NCI-H2171 (cell line): ENCODE results near the gene EPB41L5.
"Not testable (repeated sequence)": the region's sequence is repeated elsewhere in the genome, so short reads cannot be mapped to it uniquely, and the experiment has no call there.

ENCODE experiments used
- DNase-seq: peaks from one replicate; lab custom pipeline; 2025; lab: John Stamatoyannopoulos, UW

The EPB41L5 gene

DNA sequence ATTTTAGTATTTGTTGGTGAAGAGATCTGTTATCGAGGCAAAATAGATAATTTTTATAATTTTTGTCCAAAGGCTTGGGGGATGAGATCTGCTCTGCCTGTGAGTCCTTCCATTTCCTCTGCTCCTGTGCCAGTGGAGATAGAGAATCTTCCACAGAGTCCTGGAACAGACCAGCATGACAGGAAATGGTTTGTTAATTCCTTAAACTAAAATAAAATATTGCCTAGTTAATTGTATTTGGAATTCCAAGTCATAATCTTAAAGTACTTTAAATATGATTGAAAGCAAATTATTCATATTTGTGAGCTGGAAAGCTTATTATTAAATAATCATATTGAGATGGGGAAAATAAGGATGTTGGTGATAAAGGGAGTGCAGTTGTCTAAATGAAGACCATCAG, 87.8 kb downstream of the EPB41L5 start:
- no peak for DNase-seq

DNA sequence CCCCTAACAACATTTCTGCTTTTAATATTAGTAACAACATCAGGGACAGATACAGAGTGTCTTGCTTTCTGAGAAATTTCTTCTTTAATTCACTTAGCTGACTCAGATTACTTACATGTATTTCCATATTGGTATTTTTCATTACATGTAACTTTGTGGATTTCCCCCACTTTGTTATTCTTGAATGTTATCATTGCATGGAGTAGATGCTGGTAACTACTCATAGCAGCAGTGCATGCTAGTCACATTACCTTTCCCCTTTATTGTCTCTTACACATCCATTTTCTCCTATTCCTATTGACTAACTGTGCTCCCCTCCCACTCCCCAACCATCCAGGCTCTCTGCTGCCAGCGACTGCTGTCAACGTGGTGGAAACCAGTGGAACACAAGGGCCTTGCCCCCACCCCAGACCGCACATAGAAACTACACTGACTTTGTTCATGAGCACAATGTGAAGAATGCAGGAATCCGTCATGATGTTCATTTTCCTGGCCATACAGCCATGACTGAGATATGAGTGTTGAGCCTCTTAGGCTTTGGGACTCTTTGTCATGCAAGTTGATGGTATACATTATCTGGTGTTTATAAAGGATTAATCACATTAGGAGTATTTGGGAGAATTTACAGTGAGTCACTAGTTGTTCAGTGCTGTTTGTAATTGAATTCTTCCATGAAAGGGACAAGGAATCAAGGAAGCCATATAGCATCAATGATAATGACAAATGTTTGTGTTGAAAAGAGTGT, 91.0 kb downstream of the EPB41L5 start:
- DNase-seq, result no peak

DNA sequence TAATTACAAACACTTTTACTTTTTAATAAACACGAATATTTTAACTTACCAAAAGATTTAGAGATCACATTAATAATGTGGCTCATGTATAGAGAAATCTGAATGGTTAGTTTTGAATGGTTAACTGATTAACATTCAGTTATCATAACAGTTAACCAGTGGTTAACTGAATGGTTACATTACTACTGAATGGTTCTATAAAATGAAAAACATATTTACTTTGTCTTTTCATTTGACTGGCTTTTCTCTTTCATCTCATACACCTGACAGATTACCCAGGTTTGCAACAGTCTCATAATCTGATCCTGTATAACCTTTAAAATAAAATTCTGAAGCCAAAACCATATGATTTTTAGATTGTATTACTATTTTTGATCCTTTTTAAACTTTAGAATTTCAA, 91.9 kb downstream of the EPB41L5 start:
- DNase-seq, result no peak

DNA sequence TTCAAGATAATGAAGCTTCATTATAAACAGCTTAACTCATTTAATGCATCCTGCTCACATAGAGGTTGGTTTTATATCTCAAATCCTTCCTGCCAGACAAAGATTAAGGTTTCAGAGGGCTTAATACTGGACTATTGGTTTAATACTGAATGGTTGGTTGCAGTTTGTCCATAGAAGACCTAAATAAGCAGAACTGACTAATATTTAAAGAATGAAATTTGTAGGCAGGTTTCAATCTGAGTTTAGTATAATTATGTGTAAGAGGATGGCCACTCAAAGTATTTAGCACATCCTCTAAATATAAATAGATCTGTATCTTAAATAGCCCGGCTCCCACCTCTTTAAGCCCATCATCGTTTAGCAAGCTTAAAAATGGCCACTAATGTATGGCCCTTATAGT, 92.5 kb downstream of the EPB41L5 start:
- DNase-seq, result no peak

DNA sequence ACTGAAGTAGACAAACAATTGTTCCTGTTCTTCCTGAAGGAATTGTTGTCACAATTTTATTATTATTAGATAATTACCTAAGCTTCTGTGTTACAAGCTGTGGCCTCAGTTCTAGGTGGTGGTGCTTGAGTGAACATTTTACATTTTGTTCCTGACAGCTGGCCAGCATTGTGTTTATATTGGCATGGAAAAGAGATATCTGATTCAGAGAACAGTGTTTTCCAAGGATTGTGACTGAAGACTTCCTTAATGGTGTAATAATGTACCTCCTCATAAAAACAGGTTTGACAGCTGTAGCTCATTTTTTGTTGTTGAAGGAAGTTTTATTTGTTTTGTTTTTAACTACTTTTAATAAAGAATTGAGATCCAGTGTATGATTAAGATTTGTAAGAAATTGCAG, 95.2 kb downstream of the EPB41L5 start:
- DNase-seq, result peak; percentile 31

DNA sequence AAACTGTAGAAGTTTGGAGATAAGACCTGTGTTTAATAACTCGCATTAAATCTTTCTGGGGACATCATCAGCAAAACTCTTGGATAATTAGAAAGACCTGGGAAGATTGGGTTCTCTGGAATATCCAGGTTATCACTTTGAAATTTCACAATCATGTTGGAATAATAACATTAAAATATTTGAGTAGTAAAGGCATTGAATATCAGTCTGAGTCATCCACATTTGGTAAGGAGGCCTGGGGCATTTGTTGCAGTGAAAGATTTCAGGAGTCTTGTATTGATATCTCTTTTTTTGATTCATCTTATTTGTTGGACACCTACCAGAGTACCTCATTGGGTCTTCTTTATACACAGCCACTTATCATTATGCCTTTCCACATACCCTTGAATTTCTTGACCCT, 95.9 kb downstream of the EPB41L5 start:
- no peak for DNase-seq

DNA sequence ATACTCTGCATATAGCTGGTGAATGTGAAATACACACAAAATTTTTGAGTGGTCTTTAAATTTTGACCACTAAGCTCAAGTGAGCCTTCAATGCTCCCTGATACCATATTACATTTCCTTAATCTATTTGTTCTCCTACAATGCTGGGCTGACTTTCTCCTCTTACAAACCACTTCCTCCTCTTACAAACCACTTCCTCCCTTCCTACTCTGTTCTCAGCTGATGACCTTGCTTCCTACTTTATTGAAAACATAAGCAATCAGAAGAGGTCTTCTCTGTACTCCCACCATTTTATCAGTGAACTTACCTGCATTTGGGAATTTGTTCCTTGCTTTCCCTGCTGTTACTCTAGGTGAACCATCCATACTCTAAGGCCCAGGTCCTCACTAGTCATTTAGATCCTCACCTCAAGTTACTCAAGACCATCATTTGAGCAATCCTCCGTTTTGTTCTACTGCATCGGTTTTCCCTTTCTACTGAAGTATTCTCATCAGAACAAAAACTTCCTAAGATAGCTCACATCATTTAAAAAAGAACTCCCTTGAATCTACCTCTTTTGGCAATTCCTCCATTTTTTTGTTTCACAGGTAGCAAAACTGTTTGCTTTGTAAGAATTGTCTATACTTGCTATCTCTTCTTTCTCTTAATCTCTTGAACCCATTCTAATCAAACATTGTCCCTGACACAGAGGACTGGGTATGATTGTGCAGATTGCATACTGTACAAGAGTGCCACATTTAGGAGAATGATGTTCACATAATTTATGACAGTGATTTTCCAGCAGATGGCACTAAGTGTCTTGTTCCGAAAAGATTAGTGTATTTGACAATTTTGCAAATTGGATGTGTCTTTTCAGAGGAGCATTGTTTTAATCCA, 96.5 kb downstream of the EPB41L5 start:
- peak; percentile 6 for DNase-seq

DNA sequence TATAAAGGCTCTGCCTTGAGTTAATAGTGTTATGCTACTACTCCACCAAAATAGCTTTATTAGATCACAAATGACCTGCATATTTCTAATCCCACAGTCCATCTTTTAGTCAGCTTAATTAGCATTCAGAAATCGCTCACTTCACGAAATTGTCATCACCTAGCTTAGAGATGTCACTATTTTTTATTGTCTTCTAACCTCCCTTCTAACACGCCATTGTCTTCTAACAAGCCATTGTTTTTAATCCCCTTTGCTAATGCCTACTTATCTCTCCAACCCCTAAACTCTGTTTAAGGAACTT, 97.1 kb downstream of the EPB41L5 start:
- no peak for DNase-seq

DNA sequence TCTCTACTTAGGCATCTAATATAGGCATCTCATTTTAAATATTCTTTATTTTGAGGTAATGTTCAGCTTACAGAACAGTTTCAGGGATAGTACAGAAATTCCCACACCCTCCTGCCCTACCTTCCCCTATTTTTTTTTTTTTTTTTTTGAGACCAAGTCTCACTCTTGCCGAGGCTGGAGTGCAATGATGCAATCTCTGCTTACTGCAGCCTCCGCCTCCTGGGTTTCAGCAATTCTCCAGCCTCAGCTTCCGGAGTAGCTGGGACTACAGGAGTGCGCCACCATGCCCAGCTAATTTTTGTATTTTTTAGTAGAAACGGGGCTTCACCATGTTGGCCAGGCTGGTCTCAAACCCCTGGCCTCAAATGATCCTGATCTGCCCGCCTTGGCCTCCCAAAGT, 97.6 kb downstream of the EPB41L5 start:
- DNase-seq, result no peak

DNA sequence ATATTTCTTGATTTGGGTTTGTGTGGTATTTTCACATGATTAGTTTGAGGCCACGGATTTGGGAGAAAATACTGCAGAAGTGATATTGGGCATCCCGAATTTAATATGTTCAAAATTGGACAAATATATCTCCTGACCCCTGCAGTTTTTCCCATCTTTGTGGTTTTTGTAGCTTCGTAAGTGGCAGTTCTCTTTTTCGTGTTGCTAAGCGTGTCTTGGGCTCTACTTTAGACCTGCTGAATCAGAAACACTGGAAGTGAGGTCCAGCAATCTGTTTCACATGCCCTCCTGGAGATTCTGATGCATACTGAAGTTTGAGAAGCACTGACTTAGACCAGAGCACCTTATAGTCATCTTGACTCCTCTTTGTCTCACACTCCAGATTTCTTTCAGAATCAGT, 98.3 kb downstream of the EPB41L5 start:
- no peak for DNase-seq

DNA sequence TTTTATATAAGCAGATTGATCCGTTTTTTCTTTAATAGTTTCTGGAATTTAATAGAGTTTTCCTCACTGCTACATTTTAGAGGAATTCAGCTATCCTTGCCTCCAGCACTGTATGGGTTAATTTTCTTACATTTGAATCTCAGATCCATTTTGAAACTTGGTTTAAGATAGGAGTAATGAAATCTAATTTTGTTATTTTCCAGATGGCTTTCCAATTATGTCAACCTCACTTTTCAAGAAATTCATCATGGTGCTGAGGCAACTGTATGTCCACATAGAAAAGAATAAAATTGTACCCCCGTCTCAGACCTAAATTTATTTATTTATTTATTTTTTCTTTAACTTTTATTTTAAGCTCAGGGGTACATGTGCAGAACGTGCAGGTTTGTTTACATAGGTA, 105.1 kb downstream of the EPB41L5 start:
- no peak for DNase-seq

DNA sequence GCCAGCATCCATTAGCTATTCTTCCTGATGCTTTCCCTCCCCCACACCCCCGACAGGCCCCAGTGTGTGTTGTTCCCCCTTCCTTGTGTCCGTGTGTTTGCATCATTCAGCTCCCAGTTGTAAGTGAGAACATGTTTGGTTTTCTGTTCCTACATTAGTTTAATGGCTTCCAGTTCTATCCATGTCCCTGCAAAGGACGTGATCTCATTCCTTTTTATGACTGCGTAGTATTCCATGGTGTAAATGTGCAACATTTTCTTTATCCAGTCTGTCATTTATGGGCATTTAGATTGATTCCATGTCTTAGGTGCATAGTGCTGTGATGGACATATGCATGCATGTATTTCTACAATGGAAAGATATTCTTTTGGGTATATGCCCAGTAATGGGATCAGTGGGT, 105.6 kb downstream of the EPB41L5 start:
- DNase-seq, result no peak

DNA sequence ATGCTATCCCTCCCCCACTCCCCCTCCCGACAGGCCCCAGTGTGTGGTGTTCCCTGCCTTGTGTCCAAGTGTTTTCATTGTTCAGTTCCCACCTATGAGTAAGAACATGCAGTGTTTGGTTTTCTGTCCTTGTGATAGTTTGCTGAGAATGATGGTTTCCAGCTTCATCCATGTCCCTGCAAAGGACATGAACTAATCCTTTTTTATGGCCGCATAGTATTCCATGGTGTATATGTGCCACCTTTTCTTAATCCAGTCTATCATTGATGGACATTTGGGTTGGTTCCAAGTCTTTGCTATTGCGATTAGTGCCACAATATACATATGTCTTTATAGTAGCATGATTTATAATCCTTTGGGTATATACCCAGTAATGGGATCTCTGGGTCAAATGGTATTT, 108.5 kb downstream of the EPB41L5 start:
- DNase-seq, result not testable (repeated sequence)

DNA sequence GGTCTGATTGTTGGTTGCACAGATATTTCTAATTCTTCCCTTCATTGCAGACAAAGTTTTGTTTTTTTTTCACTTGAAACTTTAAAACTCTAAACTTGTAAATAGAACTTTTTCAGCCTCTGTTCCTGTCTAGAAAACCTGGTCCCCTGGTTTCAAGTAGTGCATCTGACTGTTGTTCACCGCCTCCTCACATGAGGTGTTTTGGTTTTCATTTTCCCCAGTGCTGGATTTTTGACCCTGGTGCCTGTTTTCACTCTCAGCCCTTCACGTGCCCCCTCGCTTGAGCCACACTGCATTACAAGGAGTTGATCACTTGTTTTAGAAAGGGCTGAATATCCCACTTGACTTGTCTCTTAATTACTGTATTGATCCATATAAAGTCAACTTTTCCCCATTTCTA, 110.2 kb downstream of the EPB41L5 start:
- DNase-seq, result no peak

DNA sequence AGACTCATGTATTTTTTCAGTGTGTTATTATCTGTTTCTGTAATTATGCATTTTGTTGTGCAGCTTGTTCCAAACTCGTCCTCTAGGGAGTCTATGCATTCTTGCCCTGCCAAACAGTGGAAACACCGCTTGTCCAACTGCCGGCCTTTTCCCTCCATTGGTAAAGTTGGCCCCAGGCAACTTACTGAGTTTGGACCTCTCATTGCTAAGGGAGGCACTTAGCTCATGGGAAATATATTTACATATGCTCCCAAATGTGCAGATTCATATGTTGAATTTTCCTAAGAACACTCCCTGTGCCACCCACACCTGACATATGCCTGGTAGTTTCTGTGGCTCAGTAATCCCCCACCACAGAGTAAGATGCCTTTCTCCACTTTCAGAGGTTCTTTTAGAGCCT, 112.3 kb downstream of the EPB41L5 start:
- DNase-seq, result no peak

DNA sequence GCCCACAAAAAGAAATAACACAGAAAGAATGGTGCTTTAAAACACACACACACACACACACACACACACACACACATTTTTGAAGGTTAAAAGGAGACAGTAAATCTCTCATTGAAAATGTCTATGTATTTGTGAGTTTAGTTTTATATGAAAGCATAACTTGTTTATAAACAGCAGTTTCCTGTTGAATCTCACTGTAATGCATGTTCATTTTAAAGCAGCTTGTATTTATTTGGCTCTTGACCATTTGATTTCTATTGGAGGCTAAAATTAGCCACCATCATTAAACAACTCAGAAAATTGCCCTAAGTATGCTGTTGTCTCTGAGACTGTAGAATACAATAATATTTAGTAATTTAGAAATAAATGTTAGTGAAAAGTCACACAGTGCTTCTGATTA, 115.3 kb downstream of the EPB41L5 start:
- DNase-seq, result no peak

DNA sequence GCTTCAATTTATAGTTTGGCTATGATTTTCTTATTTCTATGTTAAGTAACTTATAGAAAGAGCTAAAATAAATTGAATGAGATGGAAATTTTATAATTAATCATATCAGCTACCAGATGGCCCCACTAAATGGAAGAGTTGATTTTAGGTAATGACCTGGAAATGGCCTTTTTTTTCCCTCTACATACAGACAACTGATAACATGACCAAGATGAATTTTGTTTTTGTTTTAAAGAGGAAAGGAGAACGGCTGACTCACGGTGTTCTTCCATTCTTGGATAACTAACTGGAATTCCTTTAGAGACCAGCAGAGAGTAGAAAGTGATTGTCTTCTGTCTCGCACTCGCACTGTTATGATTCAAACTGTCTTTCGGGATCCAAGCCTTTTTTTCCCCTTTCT, 119.3 kb downstream of the EPB41L5 start:
- DNase-seq, result no peak

DNA sequence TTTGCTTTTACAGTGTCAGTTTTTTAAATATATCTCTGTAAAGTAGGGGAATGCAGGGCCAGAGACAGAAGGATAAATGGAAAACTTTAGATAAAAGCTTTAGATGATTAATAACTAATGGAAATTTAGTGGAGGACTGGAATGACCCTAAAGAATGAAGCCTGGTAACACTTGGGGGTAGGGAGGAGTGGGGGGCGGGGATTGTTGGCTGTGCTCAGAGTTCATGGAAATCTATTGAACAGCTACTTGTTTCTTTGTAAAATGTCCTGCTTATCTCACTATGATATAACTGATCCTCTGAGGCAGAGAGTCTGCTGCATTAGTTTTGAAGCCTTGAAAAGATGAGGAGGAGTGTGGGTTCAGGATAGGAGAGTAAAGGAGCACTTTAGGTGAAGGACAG, 119.8 kb downstream of the EPB41L5 start:
- DNase-seq, result no peak

DNA sequence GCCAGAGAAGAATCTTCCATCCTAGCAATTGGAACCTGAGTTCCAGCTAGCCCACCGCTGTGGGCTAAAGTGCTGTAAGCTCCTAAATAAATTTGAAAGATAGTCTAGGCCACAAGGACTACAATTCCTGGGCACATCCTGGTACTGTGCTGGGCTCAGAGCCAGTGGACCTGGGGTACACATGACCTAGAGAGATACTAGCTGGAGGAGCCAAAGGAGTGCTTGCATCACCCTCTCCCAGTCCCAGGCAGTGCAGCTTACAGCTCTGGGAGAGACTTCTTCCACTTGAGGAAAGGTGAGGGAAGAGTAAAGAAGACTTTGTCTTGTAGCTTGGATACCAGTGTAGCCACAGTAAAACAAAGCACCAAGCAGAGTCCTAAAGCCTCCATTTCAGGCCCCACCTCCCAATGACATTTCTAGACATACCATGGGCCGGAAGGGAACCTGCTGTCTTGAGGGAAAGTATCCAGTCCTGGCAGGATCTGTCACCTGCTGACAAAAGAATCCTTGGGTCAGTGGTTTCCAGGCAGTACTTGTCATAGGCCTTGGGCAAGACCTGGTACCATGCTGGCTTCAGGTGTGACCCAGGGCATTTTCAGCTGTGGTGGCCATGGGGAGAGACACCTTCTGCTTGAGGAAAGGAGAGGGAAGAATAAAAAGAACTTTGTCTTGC, 120.8 kb downstream of the EPB41L5 start:
- no peak for DNase-seq

DNA sequence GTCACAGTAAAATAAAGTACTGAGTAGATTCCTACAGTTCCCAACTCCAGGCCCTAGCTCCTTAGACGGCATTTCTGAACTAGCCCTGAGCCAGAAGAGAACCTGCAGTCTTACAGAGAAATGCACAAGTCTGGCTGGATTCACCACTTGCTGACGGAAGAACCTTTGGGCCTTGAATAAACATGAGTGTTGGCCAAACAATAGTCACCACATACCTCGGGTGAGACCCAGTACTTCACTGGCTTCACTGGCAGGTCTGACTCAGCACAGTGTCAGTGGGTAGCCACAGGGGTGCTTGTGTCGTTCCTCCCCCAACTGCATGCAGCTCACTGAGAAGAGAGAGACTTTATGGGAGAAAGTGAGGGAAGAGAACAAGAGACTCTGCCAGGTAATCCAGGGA, 121.4 kb downstream of the EPB41L5 start:
- DNase-seq, result no peak

DNA sequence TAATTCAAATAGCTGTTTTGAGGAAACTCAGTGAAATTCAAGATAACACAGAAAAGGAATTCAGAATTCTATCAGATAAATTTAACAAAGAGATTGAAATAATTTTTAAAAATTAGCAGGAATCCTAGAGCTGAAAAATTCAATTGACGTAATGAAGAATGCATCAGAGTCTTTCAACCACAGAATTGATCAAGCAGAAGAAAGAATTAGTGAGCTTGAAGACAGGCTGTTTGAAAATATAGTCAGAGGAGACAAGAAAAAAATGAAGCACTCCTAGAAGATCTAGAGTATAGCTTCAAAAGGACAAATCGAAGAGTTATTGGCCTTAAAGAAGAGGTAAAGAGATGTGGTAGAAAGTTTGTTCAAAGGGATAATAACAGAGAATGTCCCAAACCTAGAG, 122.1 kb downstream of the EPB41L5 start:
- not testable (repeated sequence) for DNase-seq

DNA sequence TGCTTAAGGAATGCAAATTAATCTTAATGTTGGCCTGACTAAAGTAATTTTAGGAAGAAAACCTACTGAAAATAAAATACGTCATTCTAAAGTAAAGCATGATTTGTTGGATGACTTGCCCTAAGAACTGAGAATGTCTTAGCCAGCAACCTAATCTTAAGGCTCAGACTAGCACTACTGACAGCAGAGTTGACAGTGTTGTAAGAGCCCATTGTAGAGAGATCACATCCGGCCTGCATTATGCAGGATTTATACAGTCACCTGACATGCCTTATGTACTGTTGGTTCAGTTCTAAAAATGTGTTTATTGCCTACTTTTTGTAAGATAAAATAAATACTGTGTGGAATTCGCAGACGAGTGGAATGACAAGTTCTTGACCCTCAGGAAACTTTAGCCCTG, 128.0 kb downstream of the EPB41L5 start:
- no peak for DNase-seq
